ENCODE measurements around the gene TYK2. TPM values are rescaled to one million over a fixed set of nuclear protein-coding genes. Genes with fewer than 3 reads are reported as not detected.
"Not testable (repeated sequence)": the region's sequence is repeated elsewhere in the genome, so short reads cannot be mapped to it uniquely, and the experiment has no call there.

The TYK2 gene
- total RNA-seq, 4 donors from 2014 or later = 22.0 to 112 (median 67.8) TPM

GRCh38 chr19:10374931-10375330 is 5.4 kb downstream of the TYK2 start:
- no peaks in the 10 kb centered on the region for H3K27me3 ChIP-seq
- H3K4me1 ChIP-seq = no peaks in the 10 kb centered on the region
- intact Hi-C loops (cut with DNase I; ENCODE audit: low total_unique reads) = no loop called here
- no peak for DNase-seq
- H3K9me3 ChIP-seq = no peaks in the 10 kb centered on the region
- TF ChIP-seq POLR2A (IDR thresholded peaks at IDR 0.05) = no peak
- TF ChIP-seq CTCF (IDR thresholded peaks at IDR 0.05) = no peak
- H3K36me3 ChIP-seq = no peaks in the 10 kb centered on the region
- no peak overlapping the region for H3K27ac ChIP-seq
- H3K4me3 ChIP-seq = no peak overlapping the region

DNA sequence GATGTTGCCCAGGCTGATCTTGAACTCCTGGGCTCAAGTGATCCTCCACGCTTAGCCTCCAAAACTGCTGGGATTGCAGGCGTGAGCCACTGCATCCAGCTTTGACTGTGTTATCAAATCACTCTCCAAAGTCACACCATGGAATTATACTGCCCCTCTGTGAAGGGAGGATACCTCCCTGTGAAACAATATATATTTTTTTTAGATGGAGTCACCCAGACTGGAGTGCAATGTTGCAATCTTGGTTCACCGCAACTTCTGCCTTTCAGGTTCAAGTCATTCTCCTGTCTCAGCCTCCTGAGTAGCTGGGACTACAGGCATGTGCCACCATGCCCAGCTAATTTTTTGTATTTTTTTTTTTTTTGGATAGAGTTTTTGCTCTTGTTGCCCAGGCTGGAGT is 7.7 kb downstream of the TYK2 start:
- no peaks in the 10 kb centered on the region for H3K9me3 ChIP-seq
- H3K27ac ChIP-seq = no peak overlapping the region
- H3K36me3 ChIP-seq = no peaks in the 10 kb centered on the region
- H3K27me3 ChIP-seq = no peaks in the 10 kb centered on the region
- no peak for TF ChIP-seq POLR2A (IDR thresholded peaks at IDR 0.05)
- TF ChIP-seq CTCF (IDR thresholded peaks at IDR 0.05) = no peak
- no peaks in the 10 kb centered on the region for H3K4me1 ChIP-seq
- intact Hi-C loops (cut with DNase I; ENCODE audit: low total_unique reads) = no loop called here
- H3K4me3 ChIP-seq = no peak overlapping the region
- no peak for DNase-seq

DNA sequence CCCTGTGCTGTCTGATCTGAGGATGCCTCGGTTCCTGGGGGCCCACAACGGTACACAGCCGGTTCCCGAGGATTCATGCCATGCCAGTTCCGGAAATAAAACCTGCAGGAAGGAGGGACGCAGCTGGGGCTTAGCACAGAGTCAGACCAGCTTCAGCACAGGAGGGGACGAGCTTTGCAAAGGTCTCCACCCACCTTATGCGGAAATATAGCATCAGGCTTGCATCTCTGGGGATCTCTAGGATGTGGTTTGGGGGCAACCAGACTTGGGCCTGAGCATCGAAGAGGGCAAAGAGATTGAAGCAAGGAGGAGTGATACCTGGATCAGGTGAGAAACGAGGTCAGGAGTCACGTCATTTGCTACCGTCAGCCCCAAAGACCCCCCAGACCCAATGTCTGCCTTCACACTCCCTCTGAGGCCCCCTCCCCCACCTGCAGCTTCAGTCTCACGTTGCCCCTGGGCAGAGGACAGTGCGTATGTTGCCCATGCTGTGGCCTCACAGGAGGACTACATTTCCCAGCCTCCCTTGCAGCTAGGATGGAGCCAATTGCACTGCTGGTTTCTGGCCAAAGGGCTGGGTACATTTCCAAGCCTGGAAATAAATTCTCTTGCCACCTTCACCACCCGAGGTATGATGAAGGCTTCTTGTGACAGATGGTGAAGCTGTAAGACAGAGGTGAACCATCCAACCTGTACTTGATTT is 12.1 kb downstream of the TYK2 start:
- H3K36me3 ChIP-seq = no peaks in the 10 kb centered on the region
- TF ChIP-seq POLR2A (IDR thresholded peaks at IDR 0.05) (no peak), CTCF (IDR thresholded peaks at IDR 0.05) (no peak)
- intact Hi-C loops (cut with DNase I; ENCODE audit: low total_unique reads) = no loop called here

DNA sequence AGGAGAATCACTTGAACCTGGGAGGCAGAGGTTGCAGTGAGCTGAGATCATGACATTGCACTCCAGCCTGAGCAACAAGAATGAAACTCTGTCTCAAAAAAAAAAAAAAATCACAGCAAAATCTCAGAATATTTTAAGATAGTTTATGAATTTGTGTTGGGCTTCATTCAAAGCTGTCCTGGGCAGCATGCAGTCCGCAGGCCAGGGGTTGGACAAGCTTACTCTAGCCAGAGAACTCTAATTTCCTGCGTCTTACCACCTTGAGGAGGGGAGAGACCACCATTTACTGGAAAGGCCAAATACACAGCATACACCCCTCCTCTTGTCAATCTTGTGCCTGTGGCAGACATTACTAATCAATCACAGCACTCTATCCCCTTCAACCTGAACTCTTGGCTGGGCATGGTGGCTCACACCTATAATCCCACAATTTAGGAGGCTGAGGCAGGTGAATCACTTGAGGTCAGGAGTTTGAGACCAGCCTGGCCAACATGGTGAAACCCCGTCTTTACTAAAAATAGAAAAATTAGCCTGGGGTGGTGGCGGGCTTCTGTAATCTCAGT is 13.3 kb downstream of the TYK2 start:
- H3K36me3 ChIP-seq; H3K27me3 ChIP-seq; intact Hi-C loops (cut with DNase I; ENCODE audit: low total_unique reads): not testable (repeated sequence)

More for the DNA sequence above, 12.1 kb downstream of the TYK2 start:
- no peak overlapping the region for H3K4me3 ChIP-seq
- no peaks in the 10 kb centered on the region for H3K27me3 ChIP-seq
- H3K27ac ChIP-seq = no peak overlapping the region
- no peaks in the 10 kb centered on the region for H3K9me3 ChIP-seq
- no peak for DNase-seq
- no peaks in the 10 kb centered on the region for H3K4me1 ChIP-seq

GRCh38 chr19:10365518-10365917 is 14.9 kb downstream of the TYK2 start:
- no peak for DNase-seq
- Histone ChIP-seq H3K4me3 (no peak overlapping the region), H3K9me3 (no peaks in the 10 kb centered on the region), H3K27ac (no peak overlapping the region), H3K36me3 (no peaks in the 10 kb centered on the region), H3K4me1 (no peaks in the 10 kb centered on the region), H3K27me3 (no peaks in the 10 kb centered on the region)
- TF ChIP-seq POLR2A (IDR thresholded peaks at IDR 0.05) = no peak
- intact Hi-C loops (cut with DNase I; ENCODE audit: low total_unique reads) = no loop called here

More for the DNA sequence above, 13.3 kb downstream of the TYK2 start:
- not testable (repeated sequence) for DNase-seq, H3K4me1 ChIP-seq, H3K4me3 ChIP-seq, H3K27ac ChIP-seq, H3K9me3 ChIP-seq

DNA sequence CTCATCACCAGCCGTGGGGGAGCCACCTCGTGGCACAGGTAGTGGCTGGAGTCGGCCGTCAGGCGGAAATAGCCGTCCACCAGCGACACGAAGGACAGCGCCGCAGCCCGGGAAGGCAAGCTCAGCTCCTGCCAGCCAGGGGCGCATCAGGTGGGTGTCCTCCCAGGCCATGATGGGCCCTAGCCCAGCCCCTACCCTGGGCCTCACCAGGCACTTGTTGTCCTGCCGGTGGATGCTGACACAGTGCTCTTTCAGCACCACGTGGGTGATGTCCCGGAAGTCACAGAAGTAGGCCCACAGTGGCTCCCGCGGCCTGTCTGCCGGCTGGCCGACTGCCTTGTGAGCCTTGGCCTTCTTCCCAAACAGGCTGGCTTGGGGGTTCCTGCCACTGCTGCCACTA is 15.7 kb downstream of the TYK2 start:
- Histone ChIP-seq H3K36me3 (no peaks in the 10 kb centered on the region), H3K4me3 (no peak overlapping the region), H3K27me3 (no peaks in the 10 kb centered on the region), H3K9me3 (no peaks in the 10 kb centered on the region), H3K4me1 (no peaks in the 10 kb centered on the region), H3K27ac (no peak overlapping the region)
- TF ChIP-seq CTCF (IDR thresholded peaks at IDR 0.05) = no peak
- intact Hi-C loops (cut with DNase I; ENCODE audit: low total_unique reads) = no loop called here
- no peak for DNase-seq
